HG03280 (cell line): Measurements from ENCODE around the gene SCMH1.

Experiments
- ATAC-seq: cut with Tn5 transposase; IDR thresholded peaks from one replicate; pipeline ENCODE4 v1.9.1; 2021; ENCODE audit warnings: mild to moderate bottlenecking, moderate library complexity; ENCODE audit not compliant: unreplicated experiment

SCMH1 gene

DNA sequence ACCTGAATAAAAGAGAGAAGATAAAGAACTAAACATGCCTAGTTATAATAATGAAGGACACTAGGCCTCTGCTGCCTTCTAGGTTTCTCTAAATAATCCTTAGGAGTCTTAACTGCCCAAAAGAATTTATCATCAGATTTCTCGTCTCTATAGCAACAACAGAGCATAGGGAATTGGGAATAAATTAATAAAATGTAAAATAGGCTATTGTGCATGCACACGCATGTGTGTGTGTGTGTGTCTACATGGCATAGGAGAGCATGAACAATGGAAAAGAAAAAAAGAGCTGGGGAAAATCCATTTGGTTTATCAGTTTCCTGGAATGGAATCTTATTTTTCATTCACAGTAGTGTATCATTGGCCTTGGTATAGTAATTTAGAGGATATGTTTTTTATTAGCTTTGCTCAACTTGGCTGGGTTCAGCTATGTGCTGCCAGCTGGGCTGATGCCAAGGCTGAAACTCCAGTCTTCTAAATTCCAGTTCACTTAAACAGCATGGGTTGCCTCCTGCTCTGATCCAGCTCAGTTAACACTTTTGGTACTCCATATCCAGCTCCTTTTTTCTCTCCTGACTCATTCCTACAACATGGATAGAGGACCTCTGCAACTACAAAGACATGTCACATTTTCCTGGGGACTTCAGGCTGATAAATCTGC is 140.0 kb downstream of the SCMH1 start:
- ATAC-seq = no peak

GRCh38 chr1:41101076-41101475 is 141.0 kb downstream of the SCMH1 start:
- no peak for ATAC-seq

GRCh38 chr1:41100170-41100569 is 141.9 kb downstream of the SCMH1 start:
- ATAC-seq = no peak

DNA sequence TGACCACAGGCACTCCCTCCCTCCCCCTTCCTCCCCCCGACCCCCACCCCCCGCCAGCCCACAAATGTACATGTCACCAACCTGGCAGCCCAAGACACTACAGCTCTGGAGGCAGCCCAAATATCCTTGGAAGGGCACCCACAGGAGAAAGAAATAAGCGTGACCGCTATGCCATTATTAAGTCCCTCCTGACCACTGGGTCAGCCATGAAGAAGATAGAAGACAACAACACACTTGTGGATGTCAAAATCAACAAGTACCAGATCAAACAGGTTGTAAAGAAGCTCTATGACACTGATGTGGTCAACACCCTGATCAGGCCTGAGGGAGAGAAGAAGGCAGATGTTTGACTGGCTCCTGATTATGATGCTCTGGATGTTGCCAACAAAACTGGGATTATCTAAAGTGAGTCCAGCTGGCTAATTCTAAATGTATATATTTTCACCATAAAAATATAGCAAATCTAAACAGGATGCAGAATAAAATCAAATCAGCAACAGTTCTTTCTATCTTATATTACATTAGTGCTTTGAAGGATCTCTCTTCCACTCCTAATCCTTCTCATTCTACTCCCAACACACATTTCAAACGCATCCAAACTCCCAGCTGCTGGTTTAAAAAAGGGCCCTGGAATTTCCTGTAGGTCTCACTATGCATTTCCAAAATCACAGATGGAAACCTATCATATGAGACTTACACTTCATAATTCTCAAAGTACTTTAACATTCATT is 143.2 kb downstream of the SCMH1 start:
- ATAC-seq = no peak

- ATAC-seq = no peak
Observed at GRCh38 chr1:41097105-41097504, 145.0 kb downstream of the SCMH1 start.

DNA sequence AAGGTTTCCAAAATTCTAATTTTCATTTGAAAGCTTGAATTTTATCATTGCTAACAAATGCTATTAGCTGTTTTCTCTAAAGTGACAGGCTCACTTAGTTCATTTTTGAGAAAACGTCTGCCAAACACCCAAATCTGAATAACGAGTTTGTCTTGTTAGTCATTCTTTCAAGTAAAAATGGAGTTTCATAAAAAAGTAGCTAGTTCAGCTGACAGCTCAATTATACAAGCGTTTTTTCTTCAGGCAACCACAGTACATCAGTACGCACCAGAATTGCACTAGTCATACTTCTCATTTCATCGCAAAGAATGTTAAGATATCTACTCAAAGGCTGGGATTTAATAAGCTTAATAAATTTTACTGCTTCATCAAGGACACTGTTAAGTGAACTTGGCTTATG is 148.3 kb downstream of the SCMH1 start:
- ATAC-seq = no peak

DNA sequence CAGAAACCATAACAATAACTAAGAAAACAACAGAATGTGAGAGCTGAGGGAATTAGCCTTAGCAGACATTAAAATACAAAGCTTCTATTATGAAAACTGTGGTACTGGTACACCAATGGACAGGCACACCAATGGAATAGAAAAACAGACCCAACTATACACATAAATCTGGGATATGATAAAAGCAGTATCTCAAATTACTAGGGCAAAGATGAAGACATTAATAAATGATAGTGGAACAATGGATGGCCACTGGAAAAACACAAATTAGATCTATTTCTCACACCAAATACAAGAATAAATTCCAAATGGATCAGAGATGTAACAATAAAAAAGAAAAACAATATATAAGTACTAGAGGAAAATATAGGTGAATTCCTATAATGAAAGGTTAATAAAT is 155.2 kb downstream of the SCMH1 start:
- ATAC-seq = no peak

DNA sequence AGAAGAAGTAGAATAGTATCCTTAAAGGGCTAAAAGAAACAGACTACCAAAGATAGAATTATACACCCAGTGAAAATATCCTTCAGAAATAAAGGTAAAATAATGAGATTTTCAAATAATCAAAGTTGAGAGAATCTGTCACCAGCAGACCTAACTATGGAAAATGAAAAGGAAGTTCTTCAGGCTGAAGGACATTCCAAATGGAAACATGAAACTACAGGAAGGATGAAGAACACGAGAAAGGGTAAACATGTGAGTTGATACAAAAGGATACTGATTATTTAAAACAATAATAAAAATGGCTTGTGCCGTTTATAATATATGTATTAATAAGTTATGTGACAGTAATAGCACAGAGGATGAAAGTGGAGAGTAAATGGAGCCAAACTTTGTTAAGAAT is 163.5 kb downstream of the SCMH1 start:
- no peak for ATAC-seq

- ATAC-seq = no peak
Observed at GRCh38 chr1:41078193-41078592, 163.9 kb downstream of the SCMH1 start.

DNA sequence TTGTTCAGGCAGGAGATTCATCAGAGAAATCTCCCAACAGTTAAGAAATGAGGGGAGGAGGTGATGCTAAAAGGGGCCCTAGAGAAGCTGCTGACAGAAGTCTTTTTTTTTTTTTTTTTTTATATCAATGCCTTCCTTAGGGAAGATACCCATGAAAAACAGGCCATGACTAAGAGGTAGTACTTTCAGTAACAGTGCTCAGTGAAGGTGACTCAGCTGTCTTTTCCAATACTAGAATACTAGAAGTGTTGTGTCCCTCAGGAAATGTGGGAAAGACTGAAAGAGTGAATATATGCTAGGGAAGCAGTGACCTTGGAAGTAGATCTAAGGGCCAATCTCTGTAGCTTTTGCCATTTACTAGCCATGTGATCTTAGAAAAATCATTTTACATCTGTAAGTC is 168.1 kb downstream of the SCMH1 start:
- ATAC-seq = no peak

GRCh38 chr1:41072051-41072450 is 170.1 kb downstream of the SCMH1 start:
- no peak for ATAC-seq

DNA sequence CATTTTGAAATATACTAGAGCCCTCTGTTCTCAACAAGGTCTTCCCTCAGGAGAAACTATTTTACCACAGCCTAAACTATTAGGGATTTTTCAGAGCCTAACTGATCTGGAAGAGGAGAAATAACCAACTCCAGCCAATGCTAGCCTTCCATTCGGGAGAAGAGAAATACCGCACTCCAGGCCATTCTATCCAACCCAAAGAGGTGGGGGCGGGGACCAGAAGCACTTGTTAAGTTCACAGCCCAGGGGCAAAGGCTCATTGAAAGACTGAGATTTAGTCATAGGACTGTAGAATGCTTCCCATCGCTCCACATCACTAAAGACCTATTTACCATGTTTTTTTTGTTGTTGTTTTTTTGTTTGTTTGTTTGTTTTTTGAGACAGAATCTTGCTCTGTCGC is 185.2 kb downstream of the SCMH1 start:
- no peak for ATAC-seq

- no peak for ATAC-seq
Observed at GRCh38 chr1:41053316-41053715, 188.8 kb downstream of the SCMH1 start.

DNA sequence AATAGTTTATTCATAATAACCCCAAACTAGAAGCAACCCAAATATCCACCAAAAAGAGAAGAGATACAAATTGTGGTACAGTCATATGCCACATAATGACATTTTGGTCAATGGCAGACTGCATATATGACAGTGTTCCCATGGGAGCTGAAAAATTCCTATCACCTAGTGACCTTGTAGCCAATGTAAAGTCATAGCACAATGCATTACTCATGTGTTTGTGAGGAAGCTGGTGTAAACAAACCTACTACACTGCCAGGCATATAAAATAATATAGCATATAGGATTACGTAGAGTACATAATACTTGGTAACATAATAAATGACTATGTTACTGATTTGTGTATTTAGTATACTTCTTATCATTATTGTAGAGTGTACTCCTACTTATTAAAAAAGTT is 191.1 kb downstream of the SCMH1 start:
- no peak for ATAC-seq

GRCh38 chr1:41048540-41048939 is 193.6 kb downstream of the SCMH1 start:
- no peak for ATAC-seq

GRCh38 chr1:41046347-41046775 is 195.7 kb downstream of the SCMH1 start:
- no peak for ATAC-seq

DNA sequence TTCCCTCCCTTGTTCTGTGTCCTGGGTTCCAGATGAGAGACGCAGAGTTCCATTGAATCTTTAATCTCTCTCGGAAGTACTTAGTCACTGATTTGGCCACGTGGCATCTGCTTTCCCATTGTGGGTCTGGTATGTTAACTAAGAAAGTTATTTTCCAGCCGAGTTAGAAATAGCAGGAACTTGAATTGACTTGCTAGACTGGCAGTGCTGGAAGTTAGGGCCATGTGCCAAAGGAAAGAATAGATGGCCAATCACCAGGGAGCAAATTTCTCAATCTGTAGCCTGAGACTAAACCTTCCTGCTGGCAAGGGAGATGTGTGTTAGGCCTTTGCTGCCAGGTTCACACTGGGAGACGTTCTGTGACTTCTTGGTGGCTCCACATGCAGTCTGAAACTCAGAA is 196.4 kb downstream of the SCMH1 start:
- ATAC-seq = no peak

DNA sequence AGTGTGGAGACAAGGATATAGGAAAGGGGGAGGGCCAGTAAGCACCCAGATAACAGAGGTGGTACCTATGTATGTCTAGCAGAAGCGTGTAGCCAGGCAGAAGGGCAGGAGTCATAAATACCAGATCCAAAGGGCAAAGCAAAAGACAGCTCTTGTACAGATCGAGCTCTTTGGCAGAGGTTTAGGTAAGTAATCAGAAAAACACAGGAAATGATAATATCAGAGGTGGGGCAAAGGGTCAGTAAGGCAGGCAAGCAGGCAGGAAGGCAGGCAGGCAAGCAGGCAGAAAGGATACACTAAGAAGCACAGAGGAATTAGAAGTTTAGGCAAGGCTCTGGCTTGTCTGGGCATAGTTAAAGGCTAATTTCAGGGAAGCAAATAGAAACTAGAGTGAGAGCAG is 197.9 kb downstream of the SCMH1 start:
- no peak for ATAC-seq

DNA sequence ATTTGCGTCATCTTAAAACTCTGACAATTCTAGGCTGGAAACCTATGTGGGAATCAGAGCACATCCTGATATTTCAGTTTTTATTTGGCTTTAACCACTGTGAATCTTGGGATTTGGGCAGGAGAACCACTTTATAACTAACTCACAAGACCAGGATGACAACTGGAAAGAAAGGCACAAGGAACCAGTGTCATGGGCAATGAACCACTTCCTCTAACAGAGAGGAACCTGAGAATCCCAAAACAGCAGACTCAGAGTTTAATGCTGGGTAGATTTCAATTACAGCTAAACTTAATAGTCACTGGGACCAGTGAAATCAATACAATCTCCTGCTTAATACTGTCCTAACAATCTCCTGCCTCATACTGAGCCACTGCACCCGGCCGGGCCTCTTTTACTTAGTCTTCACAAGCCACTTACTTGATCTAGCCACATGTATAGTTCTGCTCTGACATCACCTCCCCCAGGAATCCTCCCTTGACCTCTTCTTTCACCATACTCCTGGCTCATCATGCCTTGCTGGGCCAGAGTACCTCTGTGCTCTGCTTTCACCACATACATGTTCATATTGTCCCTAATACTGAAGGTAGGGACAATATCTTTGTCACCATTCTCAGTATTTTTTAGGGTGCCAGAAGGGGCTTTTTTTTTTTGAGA is 200.4 kb downstream of the SCMH1 start:
- no peak for ATAC-seq

GRCh38 chr1:41038110-41038509 is 204.0 kb downstream of the SCMH1 start:
- no peak for ATAC-seq

DNA sequence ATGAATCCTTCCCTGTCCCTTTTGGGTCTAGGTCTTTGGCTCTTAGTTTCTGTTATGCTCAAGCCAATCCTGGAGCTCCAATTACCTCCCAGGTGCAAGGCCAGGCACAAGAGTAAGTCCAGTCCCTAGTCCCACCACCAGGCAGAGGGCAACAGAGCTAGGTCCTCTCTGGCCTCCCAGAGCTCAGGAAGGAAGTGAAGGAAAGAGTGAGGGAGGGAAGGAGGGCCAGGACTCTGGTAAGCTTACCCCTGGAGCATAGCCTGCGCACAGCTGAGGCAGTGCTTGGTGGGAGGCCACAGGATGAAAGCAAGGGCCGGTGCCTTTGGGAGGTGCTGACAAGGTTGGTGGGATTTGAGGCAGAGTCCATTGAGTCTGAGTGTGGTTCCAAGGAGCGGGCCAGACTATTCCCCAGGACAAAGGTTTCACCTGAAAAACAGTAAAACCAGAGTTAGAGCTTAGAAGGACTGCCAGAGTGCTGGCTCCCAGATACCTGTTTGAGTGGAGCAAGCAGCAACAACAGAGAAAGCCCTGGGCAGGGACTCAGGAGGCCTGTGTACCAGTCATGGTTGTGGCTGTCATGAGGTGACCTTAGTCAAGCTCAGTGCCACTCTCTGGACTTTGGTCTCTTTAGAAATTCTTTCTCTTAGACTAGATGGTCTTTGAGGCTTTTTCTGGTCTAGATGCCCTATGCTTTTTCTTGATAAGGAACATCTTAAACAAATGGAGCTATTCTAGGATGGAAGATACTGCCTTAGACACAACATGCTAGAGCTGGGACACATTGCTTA is 204.8 kb downstream of the SCMH1 start:
- ATAC-seq = no peak
